Right atrium auricular region (tissue), 2 donors: ENCODE results near the gene ANKRD61. TPM values are rescaled to one million over a fixed set of nuclear protein-coding genes. Genes with fewer than 3 reads are reported as not detected.

Source experiments
- DNase-seq: peaks from one replicate; pipeline ENCODE4 v3.0.0-alpha.2; 2019; ENCODE audit warnings: low spot score
- H3K27ac ChIP-seq, 2 donors: fragments of 200-600 bp; sonication (generic); 1 replicate in 1 of 2; 2 replicates in 1 of 2; pipeline ENCODE4 v1.5.1; 2016 to 2019
- H3K27me3 ChIP-seq, 2 donors: fragments of 200-600 bp; sonication (generic); one replicate each; pipeline versions ENCODE4 v1.5.1 to v1.6.0; 2017 to 2019
- H3K36me3 ChIP-seq: fragments of 200-600 bp; sonication (generic); one replicate; pipeline ENCODE4 v1.5.1; 2016
- H3K4me1 ChIP-seq, 2 donors: fragments of 200-600 bp; sonication (generic); one replicate each; pipeline versions ENCODE4 v1.5.1 to v1.6.0; 2017 to 2019
- H3K4me3 ChIP-seq, 2 donors: fragments of 200-600 bp; sonication (generic); 1 replicate in 1 of 2; 2 replicates in 1 of 2; pipeline ENCODE4 v1.5.1; 2017 to 2019; ENCODE audit warnings: mild to moderate bottlenecking in 1 of 2, moderate library complexity in 1 of 2
- H3K9me3 ChIP-seq, 2 donors: fragments of 200-600 bp; sonication (generic); one replicate each; pipeline ENCODE4 v1.5.1; 2019
- total RNA-seq, 2 donors: library from RNA; depleted of rRNA; stranded (reverse); fragments of >200 nt; gene quantifications; one replicate each; pipeline ENCODE4 v1.1.0, GENCODE V29; 2016
- TF ChIP-seq, protein P1 (sequence below), 2 donors: fragments of 200-600 bp; sonication (generic); IDR thresholded peaks; one replicate each; pipeline ENCODE4 v1.5.1; 2019; ENCODE audit warnings: antibody characterized with exemption in 2 of 2

ANKRD61 gene
- total RNA-seq, 2 donors from 2014 or later = not detected

DNA sequence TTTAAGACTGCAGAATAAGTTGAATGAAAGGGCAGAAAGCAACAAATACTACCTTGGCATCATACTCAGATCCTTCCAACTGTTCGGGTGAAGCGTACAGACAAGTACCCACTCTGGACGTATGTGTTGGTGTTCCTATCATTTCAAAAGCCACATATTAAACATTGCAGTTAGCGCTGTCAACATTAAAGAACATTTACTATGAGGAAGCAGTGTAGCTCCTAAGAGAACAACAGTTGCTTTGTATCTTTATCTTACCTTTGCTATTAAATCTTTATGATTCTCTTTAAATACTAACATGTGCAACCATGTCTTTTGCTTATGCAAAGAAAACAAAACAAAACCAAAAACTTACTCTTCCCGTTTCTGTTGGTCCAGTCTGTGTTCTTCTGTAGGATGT is 2.6 kb upstream of the ANKRD61 start:
- DNase-seq = no peak
- H3K4me3 ChIP-seq = no peak overlapping the region
- no peaks in the 10 kb centered on the region for H3K9me3 ChIP-seq
- no peaks in the 10 kb centered on the region for H3K27me3 ChIP-seq
- peaks cover 58% of the 10 kb centered on the region for H3K36me3 ChIP-seq
- H3K27ac ChIP-seq = no peak overlapping the region
- TF ChIP-seq, protein P1, sequence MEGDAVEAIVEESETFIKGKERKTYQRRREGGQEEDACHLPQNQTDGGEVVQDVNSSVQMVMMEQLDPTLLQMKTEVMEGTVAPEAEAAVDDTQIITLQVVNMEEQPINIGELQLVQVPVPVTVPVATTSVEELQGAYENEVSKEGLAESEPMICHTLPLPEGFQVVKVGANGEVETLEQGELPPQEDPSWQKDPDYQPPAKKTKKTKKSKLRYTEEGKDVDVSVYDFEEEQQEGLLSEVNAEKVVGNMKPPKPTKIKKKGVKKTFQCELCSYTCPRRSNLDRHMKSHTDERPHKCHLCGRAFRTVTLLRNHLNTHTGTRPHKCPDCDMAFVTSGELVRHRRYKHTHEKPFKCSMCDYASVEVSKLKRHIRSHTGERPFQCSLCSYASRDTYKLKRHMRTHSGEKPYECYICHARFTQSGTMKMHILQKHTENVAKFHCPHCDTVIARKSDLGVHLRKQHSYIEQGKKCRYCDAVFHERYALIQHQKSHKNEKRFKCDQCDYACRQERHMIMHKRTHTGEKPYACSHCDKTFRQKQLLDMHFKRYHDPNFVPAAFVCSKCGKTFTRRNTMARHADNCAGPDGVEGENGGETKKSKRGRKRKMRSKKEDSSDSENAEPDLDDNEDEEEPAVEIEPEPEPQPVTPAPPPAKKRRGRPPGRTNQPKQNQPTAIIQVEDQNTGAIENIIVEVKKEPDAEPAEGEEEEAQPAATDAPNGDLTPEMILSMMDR (IDR thresholded peaks at IDR 0.05) = no peak
- peaks cover 0 to 12% of the 10 kb centered on the region in 2 donors for H3K4me1 ChIP-seq

DNA sequence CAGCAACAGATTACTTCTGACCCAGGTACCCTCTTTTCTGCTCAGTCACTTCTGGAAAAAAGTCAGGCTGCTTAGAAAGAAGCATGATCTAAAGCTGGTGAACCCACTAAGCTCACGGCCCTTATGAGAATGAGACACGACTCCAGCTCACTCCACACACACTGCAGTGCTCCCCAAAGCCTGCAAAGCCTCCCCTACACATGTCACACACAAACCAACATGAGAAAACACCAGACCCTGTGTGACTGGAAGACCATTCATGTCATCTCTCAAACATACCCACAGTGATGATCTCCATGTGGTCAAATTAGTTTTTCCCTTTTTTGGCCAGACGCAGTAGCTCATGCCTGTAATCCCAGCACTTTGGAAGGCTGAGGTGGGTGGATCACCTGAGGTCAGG is 391 bp downstream of the ANKRD61 start:
- Histone ChIP-seq H3K27me3 (no peaks in the 10 kb centered on the region), H3K4me3 (no peak overlapping the region), H3K9me3 (no peaks in the 10 kb centered on the region), H3K4me1 (peaks cover 0 to 5% of the 10 kb centered on the region in 2 donors), H3K36me3 (peaks cover 50% of the 10 kb centered on the region), H3K27ac (no peak overlapping the region)
- TF ChIP-seq, protein P1 (IDR thresholded peaks at IDR 0.05) = no peak
- DNase-seq = no peak

DNA sequence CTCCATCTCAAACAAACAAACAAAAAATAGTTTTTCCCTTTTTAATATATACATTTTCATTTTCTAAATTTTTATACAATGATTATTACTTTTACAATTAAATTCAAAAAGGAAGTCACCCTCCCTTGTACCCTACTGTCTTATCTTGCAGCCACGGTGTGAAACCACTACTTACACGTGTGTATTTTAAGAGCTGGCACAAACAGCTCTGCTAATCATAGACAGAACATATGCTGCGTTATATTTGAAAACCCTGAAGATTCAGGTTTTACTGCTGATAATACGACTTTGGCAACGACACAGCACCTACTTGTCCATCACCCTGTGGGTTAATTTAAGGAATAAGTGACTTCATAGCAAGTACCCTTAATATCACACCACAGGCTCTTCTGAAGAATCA is 991 bp downstream of the ANKRD61 start:
- H3K4me1 ChIP-seq = no peaks in the 10 kb centered on the region
- TF ChIP-seq, protein P1 (IDR thresholded peaks at IDR 0.05) = no peak
- H3K27ac ChIP-seq = no peak overlapping the region
- H3K9me3 ChIP-seq = no peaks in the 10 kb centered on the region
- DNase-seq = no peak
- H3K36me3 ChIP-seq = peaks cover 50% of the 10 kb centered on the region
- H3K27me3 ChIP-seq = no peaks in the 10 kb centered on the region
- H3K4me3 ChIP-seq = no peak overlapping the region

DNA sequence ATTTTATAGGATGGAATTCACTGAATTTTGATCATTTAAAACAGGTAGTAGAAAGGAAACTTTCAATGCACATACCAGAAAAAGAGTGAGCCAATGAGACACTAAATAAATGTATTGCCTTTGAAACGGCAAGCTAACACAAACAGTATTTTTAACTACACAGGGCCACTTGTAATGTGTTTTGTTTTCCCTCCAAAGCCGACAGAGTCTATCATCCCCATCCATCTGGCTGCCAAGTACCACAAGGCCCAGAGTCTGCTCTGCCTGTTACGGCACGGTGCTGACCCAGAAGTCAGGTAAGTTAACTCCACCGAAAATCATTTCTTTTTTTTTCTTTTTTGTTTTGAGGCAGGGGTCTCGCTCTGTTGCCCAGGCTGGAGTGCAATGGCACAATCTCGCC is 1.5 kb downstream of the ANKRD61 start:
- no peak for DNase-seq
- TF ChIP-seq, protein P1 (IDR thresholded peaks at IDR 0.05) = no peak
- Histone ChIP-seq H3K36me3 (peaks cover 49% of the 10 kb centered on the region), H3K27me3 (no peaks in the 10 kb centered on the region), H3K9me3 (no peaks in the 10 kb centered on the region), H3K4me1 (no peaks in the 10 kb centered on the region), H3K27ac (no peak overlapping the region), H3K4me3 (no peak overlapping the region)

DNA sequence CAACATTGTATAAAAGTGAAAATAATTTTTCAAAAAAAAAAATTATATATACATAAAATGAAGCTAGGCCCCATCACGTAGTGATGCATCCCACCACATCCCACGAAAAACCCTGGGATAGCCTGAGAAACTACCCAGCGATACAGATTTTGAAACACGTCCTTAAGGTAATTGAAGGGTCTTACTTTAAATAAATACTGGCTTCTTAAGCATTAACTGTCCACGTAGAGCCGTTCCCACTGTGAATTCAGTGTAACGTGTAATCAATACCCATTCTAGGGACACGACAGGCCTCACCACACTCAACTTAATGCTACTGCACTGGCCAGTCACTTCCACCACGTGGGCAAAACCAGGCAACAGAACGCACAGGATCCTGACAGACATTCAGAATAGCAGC is 4.0 kb downstream of the ANKRD61 start:
- Histone ChIP-seq H3K4me3 (no peak overlapping the region), H3K27ac (no peak overlapping the region), H3K27me3 (no peaks in the 10 kb centered on the region), H3K9me3 (no peaks in the 10 kb centered on the region), H3K36me3 (peaks cover 60% of the 10 kb centered on the region), H3K4me1 (no peaks in the 10 kb centered on the region)
- TF ChIP-seq, protein P1 (IDR thresholded peaks at IDR 0.05) = no peak
- DNase-seq = no peak

DNA sequence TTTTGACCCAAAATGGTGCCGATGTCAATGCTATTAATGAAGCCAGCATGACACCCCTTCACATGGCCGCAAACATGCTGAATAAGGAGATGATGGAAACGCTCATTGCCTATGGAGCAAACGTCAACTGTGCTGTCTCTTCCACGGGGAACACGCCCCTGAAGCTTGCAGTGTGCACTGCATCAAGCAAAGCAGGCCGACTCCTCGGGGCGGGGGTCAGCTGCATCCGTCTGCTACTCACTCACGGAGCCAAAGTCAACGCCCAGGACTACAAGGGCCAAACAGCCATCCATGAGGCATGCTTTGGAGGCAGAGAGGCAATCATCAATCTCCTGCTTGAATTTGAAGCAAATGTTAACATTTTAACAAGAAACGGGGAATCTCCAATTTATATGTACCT is 4.5 kb downstream of the ANKRD61 start:
- Histone ChIP-seq H3K27ac (no peak overlapping the region), H3K36me3 (peaks cover 65% of the 10 kb centered on the region), H3K27me3 (no peaks in the 10 kb centered on the region), H3K4me3 (no peak overlapping the region), H3K9me3 (no peaks in the 10 kb centered on the region), H3K4me1 (no peaks in the 10 kb centered on the region)
- no peak for DNase-seq
- TF ChIP-seq, protein P1 (IDR thresholded peaks at IDR 0.05) = no peak
